ENCODE data around the gene ACVRL1. TPM values are rescaled to one million over a fixed set of nuclear protein-coding genes. Genes with fewer than 3 reads are reported as not detected.
"Not testable (repeated sequence)": the region's sequence is repeated elsewhere in the genome, so short reads cannot be mapped to it uniquely, and the experiment has no call there.

ACVRL1 gene
- total and polyA plus RNA-seq, 9 of the 15 experiments (the other 6 are each of a cell fraction or from before 2014, with no cell fraction given), result 0.07 to 1.4 (median 0.30) TPM

- H4K20me1 ChIP-seq (replicated peaks; ENCODE audit: control insufficient read depth, insufficient read depth, low read length); H3K27me3 ChIP-seq (ENCODE audit: control insufficient read depth in 2 of 2, insufficient read depth in 2 of 2, low read length in 2 of 2); BruUV-seq (replicated peaks); H3K79me2 ChIP-seq (ENCODE audit: control insufficient read depth, insufficient read depth, low read length); in situ Hi-C loops (cut with MboI); H3K4me3 ChIP-seq; DNase-seq (ENCODE audit: extremely low read depth in 1 of 4, low spot score in 3 of 4); H3K9me1 ChIP-seq (ENCODE audit: control insufficient read depth, insufficient read depth, low read length); intact Hi-C loops (cut with micrococcal nuclease); H3K9me3 ChIP-seq (replicated peaks; ENCODE audit: control insufficient read depth, insufficient read depth, low read depth, low read length); H3K36me3 ChIP-seq (ENCODE audit: control insufficient read depth, insufficient read depth, low read length); CTCF ChIA-PET (ENCODE audit: low intra/inter-chr PET ratio); ATAC-seq; FAIRE-seq; H3K9ac ChIP-seq (ENCODE audit: insufficient read depth in 1 of 2, low read depth in 2 of 2, low read length in 2 of 2); TF ChIP-seq ZNF740 (CRISPR knock-in tag; IDR thresholded peaks at IDR 0.05); NR2C1 (IDR thresholded peaks at IDR 0.05): not testable (repeated sequence)
- POLR2A ChIA-PET, result interaction anchor here (0.6 to 1.3 kb wide), 3 partner anchors 10 to 16 kb away, joined by 3 to 4 read pairs (median 3); no protein-coding TSS in a partner anchor
- Histone ChIP-seq H3K27ac (ENCODE audit: extremely low read depth, low read depth, low read length) (peak overlapping the region; percentile 63; the same call in 1 of the 3 replicates), H3K4me1 (replicated peaks in 1 of 2; ENCODE audit: control insufficient read depth in 2 of 2, insufficient read depth in 2 of 2, low read length in 2 of 2) (peaks cover 28 to 30% of the 10 kb centered on the region in 2 experiments), H3K4me2 (ENCODE audit: insufficient read depth, low read length) (peak overlapping the region; percentile 34), H2AFZ (ENCODE audit: low read depth, low read length) (peak overlapping the region; percentile 74)
- 79% methylated on average over 10 of the region's 10 CpGs for WGBS (ENCODE audit: insufficient coverage, low coverage, missing lambda C conversion rate)
- TF ChIP-seq RBM25 (IDR thresholded peaks at IDR 0.05; ENCODE audit: low read depth, low read length, severe bottlenecking) (peak; percentile 19), TCF15 (CRISPR knock-in tag; IDR thresholded peaks at IDR 0.05) (0 out of 2 replicates have a peak, but pooled peaks have one; percentile 8), ZNF740 (tag; IDR thresholded peaks at IDR 0.05) (0 out of 4 replicates have a peak, but pooled peaks of 1 of the 2 experiments have one; percentile 64), NR2C1 (tag; IDR thresholded peaks at IDR 0.05) (peak; percentile 16; the same call in 1 of the 2 replicates), ZNF507 (tag; conservative IDR thresholded peaks at IDR 0.05) (0 out of 2 replicates have a peak, but pooled peaks have one; percentile 14), TRIM24 (IDR thresholded peaks at IDR 0.05) (peak; percentile 38 to 44; a peak in 2 of 4 replicates), PYGO2 (tag; IDR thresholded peaks at IDR 0.05) (0 out of 2 replicates have a peak, but pooled peaks have one; percentile 8), SMAD4 (CRISPR knock-in tag; conservative IDR thresholded peaks at IDR 0.05) (peak; percentile 16; the same call in 1 of the 2 replicates), RAD51 (IDR thresholded peaks at IDR 0.05; ENCODE audit: borderline replicate concordance, low read depth) (0 out of 2 replicates have a peak, but pooled peaks have one; percentile 88), KDM1A (IDR thresholded peaks at IDR 0.05) (peak in 1 of 2 experiments; percentile 59; a peak in 1 of 4 replicates), DDX20 (tag; IDR thresholded peaks at IDR 0.05; ENCODE audit: low read depth) (0 out of 2 replicates have a peak, but pooled peaks have one; percentile 70)
Measured at GRCh38 chr12:51885294-51886020, 21.8 kb upstream of the ACVRL1 start.
